Effector memory CD8-positive, alpha-beta T cell (primary cell): Measurements from ENCODE around the gene GPR158.

ENCODE experiments used
- ATAC-seq: fragments of 150-1000 bp; cut with Tn5 transposase; replicated peaks from 2 replicates; pipeline ENCODE4 v1.10.0; 2021; ENCODE audit warnings: mild to moderate bottlenecking, moderate library complexity
- DNase-seq, 3 experiments: peaks; one replicate each; pipeline ENCODE4 v3.0.0; 2021
- H3K27ac Mint-ChIP-seq, 2 donors: one replicate each; pipeline ENCODE4 v1.8.0; 2022; ENCODE audit warnings: mild to moderate bottlenecking in 2 of 2, mixed read lengths in 2 of 2, moderate library complexity in 2 of 2
- H3K27me3 Mint-ChIP-seq, 2 donors: one replicate each; pipeline ENCODE4 v1.8.0; 2022; ENCODE audit warnings: mixed read lengths in 2 of 2
- H3K36me3 Mint-ChIP-seq: one replicate; pipeline ENCODE4 v1.8.0; 2022; ENCODE audit warnings: mild to moderate bottlenecking, moderate library complexity, mixed read lengths; ENCODE audit not compliant: insufficient read depth
- H3K4me1 Mint-ChIP-seq, 2 donors: one replicate each; pipeline ENCODE4 v1.8.0; 2022; ENCODE audit warnings: low read depth in 2 of 2, mixed read lengths in 2 of 2
- H3K4me3 Mint-ChIP-seq, 2 donors: one replicate each; pipeline ENCODE4 v1.8.0; 2022; ENCODE audit warnings: mild to moderate bottlenecking in 2 of 2, mixed read lengths in 2 of 2, moderate library complexity in 2 of 2
- H3K9me3 Mint-ChIP-seq, 2 donors: one replicate each; pipeline ENCODE4 v1.8.0; 2022; ENCODE audit warnings: mixed read lengths in 2 of 2

The GPR158 gene

DNA sequence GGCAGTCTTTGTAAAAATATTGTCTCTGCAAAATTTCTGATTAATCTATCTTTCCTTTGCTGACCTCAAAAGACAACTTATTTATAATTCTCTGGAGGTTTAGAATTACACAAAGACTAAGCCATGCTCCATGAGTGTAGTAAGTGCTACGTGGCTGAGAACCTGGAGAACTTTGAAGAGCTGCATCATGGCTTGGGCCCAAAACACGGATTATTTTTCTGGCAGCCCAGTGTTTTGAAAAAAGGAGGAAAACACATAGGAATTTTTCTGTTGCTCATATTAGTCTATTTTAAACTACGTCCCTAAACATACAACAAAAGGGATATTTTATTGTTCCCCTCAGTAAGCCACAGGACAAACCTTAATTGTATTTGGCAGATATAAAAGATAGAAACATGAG lies 398.5 kb downstream of the GPR158 start:
- no peak overlapping the region for H3K27ac Mint-ChIP-seq
- no peaks in the 10 kb centered on the region for H3K36me3 Mint-ChIP-seq
- H3K27me3 Mint-ChIP-seq: no peaks in the 10 kb centered on the region
- DNase-seq: no peak
- peaks cover 0 to 2% of the 10 kb centered on the region in 2 donors for H3K9me3 Mint-ChIP-seq
- H3K4me1 Mint-ChIP-seq: no peaks in the 10 kb centered on the region
- no peak for ATAC-seq
- H3K4me3 Mint-ChIP-seq: no peak overlapping the region

DNA sequence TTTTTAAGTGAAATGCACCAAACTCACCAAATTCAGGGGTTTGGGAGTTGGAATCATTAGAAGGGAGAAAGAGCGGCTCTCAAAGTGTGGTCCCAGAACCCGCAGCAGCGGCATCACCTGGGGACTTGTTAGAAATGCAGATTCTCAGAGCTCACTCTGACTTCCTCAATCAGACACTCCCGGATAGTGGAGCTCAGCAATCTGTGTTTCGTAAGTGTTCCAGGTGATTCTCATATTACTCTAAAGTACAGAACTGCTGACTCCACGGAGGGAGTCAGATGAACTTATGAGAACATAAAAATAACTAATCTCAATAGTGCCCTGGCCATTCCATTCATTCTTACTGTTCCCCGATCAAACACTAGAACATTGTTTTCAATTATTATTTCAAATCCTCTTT lies 400.5 kb downstream of the GPR158 start:
- Mint-ChIP-seq H3K27ac (no peak overlapping the region), H3K27me3 (no peaks in the 10 kb centered on the region), H3K4me3 (no peak overlapping the region), H3K36me3 (no peaks in the 10 kb centered on the region), H3K9me3 (peaks cover 0 to 2% of the 10 kb centered on the region in 2 donors), H3K4me1 (no peaks in the 10 kb centered on the region)
- DNase-seq (no peak), ATAC-seq (no peak)

DNA sequence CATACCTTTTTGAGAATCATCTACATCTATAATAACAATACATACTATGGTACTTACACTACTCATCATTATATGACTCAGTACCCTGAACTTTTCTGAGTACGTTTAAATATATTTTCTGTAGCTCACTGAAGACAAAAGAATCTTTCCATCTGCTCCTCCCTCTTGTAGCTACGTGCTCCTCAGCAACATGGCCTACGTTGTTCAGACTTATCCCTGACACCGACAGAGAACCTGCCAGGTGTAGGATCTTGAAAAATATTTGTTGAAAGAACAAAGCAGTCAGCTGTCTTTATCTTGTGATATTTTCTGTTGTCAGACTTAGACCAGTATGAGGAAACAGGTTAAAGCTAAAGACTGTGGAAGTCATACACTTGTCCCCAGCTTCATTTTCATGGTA lies 403.3 kb downstream of the GPR158 start:
- Mint-ChIP-seq H3K27ac (no peak overlapping the region), H3K4me3 (no peak overlapping the region), H3K27me3 (no peaks in the 10 kb centered on the region), H3K36me3 (no peaks in the 10 kb centered on the region), H3K9me3 (peaks cover 0 to under 1% of the 10 kb centered on the region in 2 donors), H3K4me1 (no peaks in the 10 kb centered on the region)
- DNase-seq (no peak), ATAC-seq (no peak)

DNA sequence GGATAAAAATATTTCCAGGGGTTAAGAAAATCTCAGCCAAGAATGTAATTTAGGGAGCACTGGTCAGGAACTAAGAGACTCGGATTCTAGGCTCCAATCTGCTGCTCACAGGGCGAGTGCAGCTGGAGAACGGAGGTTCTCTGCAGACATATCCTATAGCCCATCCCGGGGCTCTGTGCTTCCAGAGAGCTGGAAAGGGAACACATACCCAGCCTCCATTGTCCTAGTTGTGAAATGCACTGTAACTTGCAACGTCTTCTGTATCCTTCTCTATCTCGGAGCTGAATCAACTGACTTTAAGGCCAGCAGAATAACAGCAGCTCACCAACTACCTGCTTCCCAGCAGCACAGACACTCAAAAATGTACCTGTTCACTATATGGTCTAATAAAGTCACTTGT lies 408.2 kb downstream of the GPR158 start:
- DNase-seq (no peak), ATAC-seq (no peak)
- Mint-ChIP-seq H3K4me1 (no peaks in the 10 kb centered on the region), H3K36me3 (no peaks in the 10 kb centered on the region), H3K27ac (no peak overlapping the region), H3K27me3 (no peaks in the 10 kb centered on the region), H3K4me3 (no peak overlapping the region), H3K9me3 (peaks cover 8 to 11% of the 10 kb centered on the region in 2 donors)

DNA sequence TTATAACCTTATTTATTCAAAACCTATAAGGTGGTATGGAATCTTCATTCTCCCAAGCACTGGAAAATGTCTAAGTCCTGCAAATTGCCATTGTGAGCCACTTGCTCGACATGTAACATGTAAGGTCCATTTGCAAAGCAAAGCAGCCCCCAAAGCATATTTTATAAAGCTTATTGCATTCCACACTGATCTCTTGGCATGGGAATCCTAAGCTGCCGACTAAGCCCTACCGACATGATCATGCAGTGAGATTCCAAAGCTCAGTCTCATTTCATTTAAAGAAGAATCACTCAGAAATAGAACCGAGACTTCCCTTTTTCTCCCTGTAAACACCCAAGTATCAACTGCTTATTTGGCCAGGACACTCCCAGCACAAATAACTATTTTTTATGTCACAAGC lies 425.9 kb downstream of the GPR158 start:
- no peaks in the 10 kb centered on the region for H3K27me3 Mint-ChIP-seq
- no peak for ATAC-seq
- no peak overlapping the region for H3K27ac Mint-ChIP-seq
- H3K36me3 Mint-ChIP-seq: no peaks in the 10 kb centered on the region
- DNase-seq: no peak
- peaks cover 2 to 15% of the 10 kb centered on the region in 2 donors for H3K9me3 Mint-ChIP-seq
- no peaks in the 10 kb centered on the region for H3K4me1 Mint-ChIP-seq
- no peak overlapping the region for H3K4me3 Mint-ChIP-seq

DNA sequence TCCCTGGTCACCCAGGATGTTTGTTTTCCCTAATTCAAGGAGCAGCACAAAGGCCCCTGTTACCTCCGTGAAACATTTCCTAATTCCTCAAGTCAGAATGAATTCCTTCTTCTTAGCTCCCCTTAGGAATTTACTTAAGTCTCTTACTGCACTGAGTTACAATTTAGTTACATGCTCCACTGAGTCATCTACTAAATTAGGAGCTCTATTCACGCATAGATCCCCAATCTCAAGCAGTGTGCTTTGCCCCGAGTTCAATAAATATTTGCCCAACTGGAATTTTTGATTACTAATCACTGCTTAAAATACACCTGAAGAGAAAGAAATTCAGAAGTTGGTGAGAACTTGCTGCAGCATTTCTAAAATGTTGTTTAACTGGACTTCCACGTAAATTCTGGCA lies 429.8 kb downstream of the GPR158 start:
- H3K4me3 Mint-ChIP-seq: no peak overlapping the region
- no peaks in the 10 kb centered on the region for H3K27me3 Mint-ChIP-seq
- ATAC-seq: no peak
- H3K4me1 Mint-ChIP-seq: no peaks in the 10 kb centered on the region
- H3K36me3 Mint-ChIP-seq: no peaks in the 10 kb centered on the region
- H3K27ac Mint-ChIP-seq: no peak overlapping the region
- DNase-seq: no peak
- H3K9me3 Mint-ChIP-seq: no peaks in the 10 kb centered on the region

DNA sequence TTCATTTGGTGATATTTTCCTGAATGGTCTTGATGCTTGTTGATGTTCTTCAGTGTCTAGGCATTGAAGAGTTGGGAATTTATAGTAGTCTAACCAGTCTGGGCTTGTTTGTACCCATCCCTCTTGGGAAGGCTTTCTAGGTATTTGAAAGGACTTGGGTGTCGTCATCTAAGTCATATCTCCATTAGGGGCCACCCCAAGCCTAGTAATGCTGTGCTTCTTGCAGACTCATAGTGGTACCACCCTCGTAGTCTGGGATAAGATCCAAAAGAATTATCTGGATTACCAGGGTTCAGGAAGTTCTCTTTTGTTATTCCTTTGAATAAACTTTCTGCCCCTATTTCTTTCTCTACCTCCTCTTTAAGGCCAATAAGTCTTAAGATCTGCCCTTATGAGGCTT lies 439.9 kb downstream of the GPR158 start:
- DNase-seq: no peak

DNA sequence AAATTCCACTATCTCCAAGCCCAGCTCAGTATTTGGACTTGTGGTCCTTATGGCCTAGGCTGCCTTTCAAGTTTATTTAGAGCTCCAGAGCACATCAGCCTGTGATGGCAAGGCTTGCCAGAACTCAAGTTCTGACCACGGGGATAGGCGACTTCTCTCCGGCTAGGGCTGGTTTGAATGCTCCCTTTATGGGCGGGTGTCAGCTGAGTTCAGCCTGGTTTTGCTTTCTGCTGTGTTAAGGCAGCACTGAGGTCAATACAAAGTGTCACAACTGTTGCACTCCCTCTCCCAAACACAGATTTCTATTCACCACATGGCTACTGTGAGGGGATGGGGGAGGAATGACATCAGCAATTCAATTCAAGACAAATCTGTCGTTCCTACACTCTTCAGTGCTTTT lies 441.1 kb downstream of the GPR158 start:
- H3K27ac Mint-ChIP-seq: no peak overlapping the region
- no peak overlapping the region for H3K4me3 Mint-ChIP-seq
- H3K4me1 Mint-ChIP-seq: no peaks in the 10 kb centered on the region
- H3K36me3 Mint-ChIP-seq: no peaks in the 10 kb centered on the region
- DNase-seq: no peak
- H3K9me3 Mint-ChIP-seq: peaks cover 6 to 21% of the 10 kb centered on the region in 2 donors
- no peak for ATAC-seq
- no peaks in the 10 kb centered on the region for H3K27me3 Mint-ChIP-seq

More for the DNA sequence above, 439.9 kb downstream of the GPR158 start:
- Mint-ChIP-seq H3K4me3 (no peak overlapping the region), H3K27me3 (no peaks in the 10 kb centered on the region), H3K36me3 (no peaks in the 10 kb centered on the region), H3K9me3 (peaks cover 6 to 15% of the 10 kb centered on the region in 2 donors), H3K4me1 (no peaks in the 10 kb centered on the region), H3K27ac (no peak overlapping the region)
- ATAC-seq: no peak

DNA sequence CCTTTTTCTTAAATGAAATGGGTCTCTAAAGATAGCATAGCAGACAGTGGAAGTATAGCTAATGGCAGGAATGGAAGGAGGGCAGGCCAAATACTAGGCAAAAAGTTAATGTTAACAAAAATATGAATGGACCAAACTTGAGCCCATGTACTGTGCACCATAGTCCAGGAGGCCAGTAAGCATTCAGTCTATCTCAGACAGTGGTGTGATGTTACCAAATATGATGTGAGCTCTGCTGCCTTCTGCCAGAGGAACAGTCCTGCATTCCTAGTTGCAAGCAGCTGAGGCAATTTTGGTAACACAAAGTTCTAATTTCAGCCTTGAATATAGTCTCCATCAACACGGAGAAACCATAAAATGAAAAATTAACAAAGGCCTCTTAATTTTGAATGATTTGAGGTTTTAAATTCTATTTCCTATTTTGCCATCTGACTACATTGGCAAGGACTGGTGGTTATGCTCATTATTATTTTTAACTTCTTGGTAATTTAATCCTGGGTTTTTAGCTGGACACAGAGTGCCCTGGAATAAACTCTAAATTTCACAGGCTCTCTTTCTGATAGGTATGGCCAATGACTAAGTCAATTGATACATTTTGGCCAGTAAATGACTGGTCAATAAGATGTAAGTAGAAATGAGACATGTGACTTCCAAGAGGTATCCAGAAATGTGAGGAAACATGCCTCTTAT lies 442.2 kb downstream of the GPR158 start:
- no peaks in the 10 kb centered on the region for H3K4me1 Mint-ChIP-seq
- ATAC-seq (no peak), DNase-seq (no peak)
- no peaks in the 10 kb centered on the region for H3K27me3 Mint-ChIP-seq
- H3K9me3 Mint-ChIP-seq: peaks cover 6 to 29% of the 10 kb centered on the region in 2 donors
- no peaks in the 10 kb centered on the region for H3K36me3 Mint-ChIP-seq
- no peak overlapping the region for H3K4me3 Mint-ChIP-seq
- H3K27ac Mint-ChIP-seq: no peak overlapping the region

DNA sequence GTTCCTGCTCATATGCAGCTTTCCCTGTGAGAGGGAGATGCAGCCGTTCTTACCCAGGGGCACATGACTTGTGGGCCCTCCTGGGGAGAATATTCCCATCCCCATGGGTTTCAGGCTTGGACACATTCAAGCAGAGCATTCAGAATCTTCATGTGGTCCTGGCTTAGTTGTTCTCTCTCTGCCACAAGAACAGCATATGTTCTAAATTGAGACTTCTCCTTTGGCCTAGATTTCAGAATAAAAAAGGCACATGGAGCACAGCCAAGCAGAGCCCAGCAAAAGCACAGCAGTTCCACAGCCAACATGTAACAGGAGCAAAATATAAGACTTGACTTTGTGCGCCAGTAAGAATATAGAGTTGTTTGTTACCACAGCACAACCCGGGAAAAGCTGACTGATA lies 452.8 kb downstream of the GPR158 start:
- Mint-ChIP-seq H3K27me3 (no peaks in the 10 kb centered on the region), H3K4me3 (no peak overlapping the region), H3K4me1 (no peaks in the 10 kb centered on the region), H3K27ac (no peak overlapping the region), H3K36me3 (no peaks in the 10 kb centered on the region), H3K9me3 (peaks cover 3 to 15% of the 10 kb centered on the region in 2 donors)
- no peak for ATAC-seq
- no peak for DNase-seq

DNA sequence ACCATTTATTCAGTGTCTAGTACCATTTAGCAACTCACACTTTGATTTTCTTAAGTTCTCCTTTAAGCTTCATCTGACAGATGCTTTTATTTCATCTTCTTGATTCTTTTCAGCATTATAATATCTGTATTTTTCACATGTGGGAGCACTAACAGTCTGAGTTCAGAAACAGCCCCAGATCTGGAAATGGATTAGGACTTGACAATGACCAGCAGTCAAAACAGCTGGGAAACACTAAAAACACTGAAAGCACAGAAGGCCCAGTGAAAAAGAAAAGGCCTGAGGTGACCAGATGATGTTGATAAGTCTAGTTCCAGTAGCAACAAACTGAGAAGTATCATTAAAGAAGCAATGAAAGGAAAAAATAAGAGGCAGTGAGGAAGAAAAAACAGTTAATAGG lies 454.5 kb downstream of the GPR158 start:
- Mint-ChIP-seq H3K9me3 (peaks cover 1 to 13% of the 10 kb centered on the region in 2 donors), H3K4me3 (no peak overlapping the region)
- ATAC-seq: no peak

DNA sequence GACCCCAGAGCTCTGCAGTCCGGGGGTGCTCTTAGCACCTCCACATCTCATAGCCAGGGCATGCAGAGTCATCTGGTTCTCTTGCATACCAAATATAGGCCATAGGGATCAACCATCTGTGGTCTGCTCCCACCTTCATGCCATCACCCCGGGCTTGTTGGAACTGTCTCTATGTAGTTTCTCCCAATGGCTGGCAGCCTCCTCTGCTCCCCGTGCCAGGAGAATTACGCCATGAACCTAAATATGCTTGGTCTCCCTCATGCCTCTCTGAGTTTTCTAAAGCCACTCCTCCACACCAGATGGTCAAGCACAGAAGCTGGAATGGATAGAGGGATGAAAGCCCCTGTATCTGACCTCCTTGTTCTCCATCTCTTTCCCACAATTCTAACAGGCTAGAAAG lies 456.7 kb downstream of the GPR158 start:
- Mint-ChIP-seq H3K4me3 (no peak overlapping the region), H3K4me1 (no peaks in the 10 kb centered on the region), H3K36me3 (no peaks in the 10 kb centered on the region), H3K27me3 (no peaks in the 10 kb centered on the region), H3K27ac (no peak overlapping the region), H3K9me3 (peaks cover 1 to 13% of the 10 kb centered on the region in 2 donors)
- DNase-seq (no peak), ATAC-seq (no peak)

More for the DNA sequence above, 454.5 kb downstream of the GPR158 start:
- H3K27me3 Mint-ChIP-seq: no peaks in the 10 kb centered on the region
- no peaks in the 10 kb centered on the region for H3K4me1 Mint-ChIP-seq
- DNase-seq: no peak
- H3K36me3 Mint-ChIP-seq: no peaks in the 10 kb centered on the region
- H3K27ac Mint-ChIP-seq: no peak overlapping the region

DNA sequence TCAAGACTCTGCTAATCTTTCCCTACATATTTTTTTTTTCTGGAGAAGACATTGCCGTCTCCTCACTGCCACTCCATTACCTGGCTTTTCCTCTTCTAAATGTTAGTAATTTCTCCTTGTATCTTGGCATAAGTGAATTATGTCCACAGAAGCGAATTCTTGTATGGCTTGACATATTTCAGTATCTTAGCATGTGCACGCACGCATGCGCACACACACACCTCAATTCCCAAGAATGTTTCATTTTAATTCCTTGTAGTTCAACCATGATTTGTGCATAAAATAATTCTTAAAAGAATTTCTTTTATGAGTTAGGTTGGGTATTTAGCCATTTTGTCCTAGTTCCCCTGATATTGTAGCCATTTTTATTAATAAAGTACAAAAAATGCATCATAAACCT lies 458.0 kb downstream of the GPR158 start:
- Mint-ChIP-seq H3K27me3 (no peaks in the 10 kb centered on the region), H3K4me3 (no peak overlapping the region), H3K9me3 (peaks cover 5 to 13% of the 10 kb centered on the region in 2 donors), H3K27ac (no peak overlapping the region), H3K4me1 (no peaks in the 10 kb centered on the region), H3K36me3 (no peaks in the 10 kb centered on the region)
- DNase-seq: no peak
- ATAC-seq: no peak

DNA sequence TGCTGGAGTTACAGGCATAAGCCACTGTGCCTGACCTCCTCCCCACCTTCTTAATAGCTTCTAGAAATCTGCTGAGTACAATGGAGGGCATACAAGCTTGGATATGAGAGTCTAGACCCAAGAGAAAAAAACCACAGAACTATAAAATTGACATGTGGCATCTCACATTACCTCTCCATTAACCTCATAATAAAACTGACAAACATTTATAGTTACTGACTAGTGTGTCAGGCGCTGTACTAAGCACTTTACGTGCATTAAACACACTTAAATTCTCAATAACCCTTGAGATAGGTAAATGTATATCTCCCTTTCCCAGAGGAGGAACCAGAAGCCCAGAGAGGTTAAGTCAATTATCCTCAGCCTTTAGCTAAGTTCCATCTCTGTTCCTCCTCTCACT lies 458.7 kb downstream of the GPR158 start:
- Mint-ChIP-seq H3K9me3 (peaks cover 4 to 13% of the 10 kb centered on the region in 2 donors), H3K27me3 (no peaks in the 10 kb centered on the region), H3K36me3 (no peaks in the 10 kb centered on the region), H3K4me1 (no peaks in the 10 kb centered on the region), H3K27ac (no peak overlapping the region), H3K4me3 (no peak overlapping the region)
- ATAC-seq (no peak), DNase-seq (no peak)
